NCI-H187 (cell line): ENCODE results near the gene CLCC1.

Experiments
- DNase-seq, 2 experiments: peaks; one replicate each; lab custom pipeline; 2025; lab: John Stamatoyannopoulos, UW

The CLCC1 gene

DNA sequence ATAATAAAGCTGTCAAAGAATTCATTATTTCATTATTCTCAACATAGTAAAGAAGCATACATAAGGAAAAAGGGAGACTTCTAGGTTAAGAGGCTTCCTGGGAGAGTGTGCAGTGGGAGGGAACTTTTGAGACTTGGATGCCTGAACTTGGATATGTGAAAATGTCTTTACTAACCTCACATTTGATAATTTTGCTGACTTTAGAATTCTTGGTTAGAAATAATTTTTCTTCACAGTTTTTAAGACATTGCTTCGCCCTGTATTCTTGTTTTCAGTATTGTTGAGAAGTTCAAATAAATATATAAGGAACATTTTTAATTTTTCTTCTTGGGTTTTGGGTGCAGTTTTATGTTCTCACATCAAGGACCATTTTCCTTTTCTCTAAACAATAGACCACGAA, 46.5 kb downstream of the CLCC1 start:
- no peak for DNase-seq
